Astrocyte (in vitro differentiated cells and primary cell): ENCODE data around the gene PADI3. TPM values are rescaled to one million over a fixed set of nuclear protein-coding genes. Genes with fewer than 3 reads are reported as not detected.
A peak's percentile ranks its signal among the peaks of the same experiment; 100 is the strongest.

ENCODE experiments used
- DNase-seq: peaks from one replicate; pipeline ENCODE4 v3.0.0-alpha.2; 2010; ENCODE audit warnings: low read depth
- FAIRE-seq: peaks from 2 replicates; lab custom pipeline; 2011; peaks lifted over from hg19 to GRCh38; lab: Jason Lieb, UNC
- H2AFZ ChIP-seq: 2 replicates; pipeline ENCODE4 v1.6.0; 2012; ENCODE audit warnings: low read depth, low read length, inconsistent platforms
- H3K27ac ChIP-seq: 2 replicates; pipeline ENCODE4 v1.5.1; 2011; ENCODE audit warnings: low read depth, low read length, inconsistent platforms
- H3K27me3 ChIP-seq: 2 replicates; pipeline ENCODE4 v1.6.0; 2011; ENCODE audit warnings: low read length, inconsistent platforms; ENCODE audit not compliant: insufficient read depth
- H3K36me3 ChIP-seq: 2 replicates; pipeline ENCODE4 v1.5.1; 2011; ENCODE audit warnings: low read length, inconsistent platforms; ENCODE audit not compliant: insufficient read depth
- H3K4me1 ChIP-seq: 2 replicates; pipeline ENCODE4 v1.5.1; 2011; ENCODE audit warnings: low read length, inconsistent platforms; ENCODE audit not compliant: insufficient read depth
- H3K4me2 ChIP-seq: 2 replicates; pipeline ENCODE4 v1.6.0; 2012; ENCODE audit warnings: low read length, inconsistent platforms
- H3K4me3 ChIP-seq: 2 replicates; pipeline ENCODE4 v1.5.1; 2011; ENCODE audit warnings: low read depth, mild to moderate bottlenecking, low read length, inconsistent platforms; ENCODE audit not compliant: insufficient read depth
- H3K79me2 ChIP-seq: 2 replicates; pipeline ENCODE4 v1.6.0; 2012; ENCODE audit warnings: mild to moderate bottlenecking, low read length, inconsistent platforms; ENCODE audit not compliant: insufficient read depth
- H3K9ac ChIP-seq: 2 replicates; pipeline ENCODE4 v1.6.0; 2012; ENCODE audit warnings: mild to moderate bottlenecking, low read length, inconsistent platforms
- H3K9me3 ChIP-seq: 2 replicates; pipeline ENCODE4 v1.5.1; 2012; ENCODE audit warnings: low read depth, mild to moderate bottlenecking, low read length, inconsistent platforms; ENCODE audit not compliant: insufficient read depth
- H4K20me1 ChIP-seq: 2 replicates; pipeline ENCODE4 v1.6.0; 2012; ENCODE audit warnings: low read length, inconsistent platforms; ENCODE audit not compliant: insufficient read depth
- H3K27ac Mint-ChIP-seq: one replicate; pipeline ENCODE4 v1.8.0; 2021; ENCODE audit warnings: mild to moderate bottlenecking, mixed read lengths; ENCODE audit not compliant: unreplicated experiment
- H3K27me3 Mint-ChIP-seq: one replicate; pipeline ENCODE4 v1.8.0; 2021; ENCODE audit warnings: low read depth, mixed read lengths; ENCODE audit not compliant: unreplicated experiment
- H3K36me3 Mint-ChIP-seq: one replicate; pipeline ENCODE4 v1.8.0; 2021; ENCODE audit warnings: low read depth, mixed read lengths; ENCODE audit not compliant: unreplicated experiment
- H3K4me1 Mint-ChIP-seq: one replicate; pipeline ENCODE4 v1.8.0; 2021; ENCODE audit warnings: low read depth, mixed read lengths; ENCODE audit not compliant: unreplicated experiment
- H3K4me3 Mint-ChIP-seq: one replicate; pipeline ENCODE4 v1.8.0; 2021; ENCODE audit warnings: mild to moderate bottlenecking, moderate library complexity, mixed read lengths; ENCODE audit not compliant: unreplicated experiment
- H3K9me3 Mint-ChIP-seq: one replicate; pipeline ENCODE4 v1.8.0; 2021; ENCODE audit warnings: mild to moderate bottlenecking, mixed read lengths; ENCODE audit not compliant: unreplicated experiment
- EZH2 ChIP-seq: IDR thresholded peaks from 2 replicates; pipeline ENCODE4 v1.6.1; 2012; ENCODE audit warnings: mild to moderate bottlenecking, low read length, inconsistent platforms; ENCODE audit not compliant: insufficient read depth
- total RNA-seq: library from RNA; stranded (reverse); gene quantifications from 2 replicates; pipeline ENCODE4 v1.2.1, GENCODE V29; 2021
- TF ChIP-seq, protein P1 (sequence below): IDR thresholded peaks from 2 replicates; pipeline ENCODE4 v1.5.1; 2011; ENCODE audit warnings: low read depth, mild to moderate bottlenecking, inconsistent platforms, low read length, moderate library complexity; ENCODE audit not compliant: insufficient read depth

PADI3 gene
- total RNA-seq, 1 donor from 2014 or later = 0.09 TPM

DNA sequence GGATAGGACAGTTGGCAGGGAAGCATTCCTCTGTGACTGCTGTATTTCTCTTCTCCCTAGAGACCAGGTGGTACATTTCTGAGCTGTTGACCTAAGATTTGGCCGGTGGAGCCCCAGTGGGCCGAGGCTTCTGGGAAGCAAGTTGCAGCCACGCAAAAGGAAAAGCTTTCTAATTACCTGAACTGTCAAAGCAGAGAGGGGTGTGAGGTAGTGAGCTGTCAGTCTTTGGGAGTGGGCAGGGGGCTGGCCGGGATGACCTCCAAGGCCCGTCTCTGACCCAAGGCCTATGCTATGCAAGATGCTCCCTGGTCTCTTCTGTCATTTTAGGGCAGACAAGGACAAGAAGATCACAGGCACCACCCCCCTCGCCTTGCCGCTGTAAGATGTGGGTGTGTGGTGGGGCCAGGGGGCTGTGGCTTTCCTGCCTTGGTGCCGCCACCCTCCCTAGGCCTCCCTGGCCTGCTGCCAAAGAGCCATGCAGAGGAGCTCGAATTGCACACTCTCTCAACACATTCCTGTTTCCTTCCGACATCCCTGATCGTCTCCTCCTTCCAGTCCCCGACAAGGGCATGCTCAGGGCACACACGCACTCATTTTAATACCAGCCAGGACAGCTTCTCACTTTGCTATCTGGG is 36.3 kb upstream of the PADI3 start:
- no peak for FAIRE-seq
- peak overlapping the region; percentile 53 for H2AFZ ChIP-seq
- no peaks in the 10 kb centered on the region for H3K79me2 ChIP-seq
- H3K27me3 Mint-ChIP-seq = peaks cover 20% of the 10 kb centered on the region
- no peaks in the 10 kb centered on the region for H3K27me3 ChIP-seq
- no peaks in the 10 kb centered on the region for H3K9me3 ChIP-seq
- H3K4me1 ChIP-seq = peaks cover 37% of the 10 kb centered on the region
- no peaks in the 10 kb centered on the region for H3K36me3 ChIP-seq
- peak overlapping the region; percentile 3 for H3K9ac ChIP-seq
- peak overlapping the region; percentile 70 for H3K27ac Mint-ChIP-seq
- no peak overlapping the region for H3K27ac ChIP-seq
- H3K36me3 Mint-ChIP-seq = peaks cover 2% of the 10 kb centered on the region
- TF ChIP-seq, protein P1, sequence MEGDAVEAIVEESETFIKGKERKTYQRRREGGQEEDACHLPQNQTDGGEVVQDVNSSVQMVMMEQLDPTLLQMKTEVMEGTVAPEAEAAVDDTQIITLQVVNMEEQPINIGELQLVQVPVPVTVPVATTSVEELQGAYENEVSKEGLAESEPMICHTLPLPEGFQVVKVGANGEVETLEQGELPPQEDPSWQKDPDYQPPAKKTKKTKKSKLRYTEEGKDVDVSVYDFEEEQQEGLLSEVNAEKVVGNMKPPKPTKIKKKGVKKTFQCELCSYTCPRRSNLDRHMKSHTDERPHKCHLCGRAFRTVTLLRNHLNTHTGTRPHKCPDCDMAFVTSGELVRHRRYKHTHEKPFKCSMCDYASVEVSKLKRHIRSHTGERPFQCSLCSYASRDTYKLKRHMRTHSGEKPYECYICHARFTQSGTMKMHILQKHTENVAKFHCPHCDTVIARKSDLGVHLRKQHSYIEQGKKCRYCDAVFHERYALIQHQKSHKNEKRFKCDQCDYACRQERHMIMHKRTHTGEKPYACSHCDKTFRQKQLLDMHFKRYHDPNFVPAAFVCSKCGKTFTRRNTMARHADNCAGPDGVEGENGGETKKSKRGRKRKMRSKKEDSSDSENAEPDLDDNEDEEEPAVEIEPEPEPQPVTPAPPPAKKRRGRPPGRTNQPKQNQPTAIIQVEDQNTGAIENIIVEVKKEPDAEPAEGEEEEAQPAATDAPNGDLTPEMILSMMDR = no peak
- no peak for TF ChIP-seq EZH2
- peaks cover 4% of the 10 kb centered on the region for H3K9me3 Mint-ChIP-seq
- H3K4me3 ChIP-seq = no peak overlapping the region
- H3K4me3 Mint-ChIP-seq = peak overlapping the region; percentile 45
- H3K4me1 Mint-ChIP-seq = peaks cover 33% of the 10 kb centered on the region
- H4K20me1 ChIP-seq = no peaks in the 10 kb centered on the region
- peak overlapping the region; percentile 42 for H3K4me2 ChIP-seq
- peak; percentile 78 for DNase-seq

DNA sequence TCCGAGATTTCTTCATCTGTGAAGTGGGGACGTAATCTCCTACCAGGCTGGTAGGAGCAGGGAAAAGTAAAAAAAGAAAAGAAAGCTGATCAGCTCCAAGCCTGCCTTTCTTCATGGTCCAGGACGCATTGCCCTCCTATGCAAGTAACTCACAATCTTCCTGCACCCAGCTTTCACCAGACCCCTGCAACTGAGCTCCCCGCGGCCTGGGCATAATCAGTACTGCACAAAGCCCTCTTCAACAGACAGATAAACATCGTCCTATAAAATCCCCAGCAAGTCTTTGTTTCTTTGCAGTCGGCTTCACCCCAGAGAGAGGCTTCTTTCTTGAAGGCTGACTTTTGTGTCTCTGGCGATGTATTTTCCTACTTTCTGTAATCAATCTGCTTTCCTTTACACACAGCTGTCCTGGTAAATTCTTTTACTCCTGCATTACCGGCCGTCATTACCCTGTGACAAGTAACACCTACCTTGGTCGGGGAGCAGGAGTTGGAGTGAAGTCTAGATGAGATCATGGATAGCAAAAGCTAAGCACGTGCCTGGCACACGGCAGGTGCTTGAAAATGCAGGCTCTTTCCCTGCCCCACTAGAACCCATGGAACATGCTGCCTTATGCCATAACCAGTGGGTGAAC is 35.6 kb upstream of the PADI3 start:
- Mint-ChIP-seq H3K27me3 (peaks cover 20% of the 10 kb centered on the region), H3K4me3 (peak overlapping the region; percentile 45), H3K9me3 (peaks cover 4% of the 10 kb centered on the region), H3K4me1 (peaks cover 28% of the 10 kb centered on the region), H3K27ac (peak overlapping the region; percentile 70), H3K36me3 (peaks cover 2% of the 10 kb centered on the region)
- H3K9me3 ChIP-seq = no peaks in the 10 kb centered on the region
- H3K27ac ChIP-seq = no peak overlapping the region
- no peak overlapping the region for H3K4me3 ChIP-seq
- no peaks in the 10 kb centered on the region for H4K20me1 ChIP-seq
- DNase-seq = no peak
- no peaks in the 10 kb centered on the region for H3K79me2 ChIP-seq
- no peak for FAIRE-seq
- no peaks in the 10 kb centered on the region for H3K27me3 ChIP-seq
- H3K9ac ChIP-seq = peak overlapping the region; percentile 3
- peak overlapping the region; percentile 42 for H3K4me2 ChIP-seq
- H2AFZ ChIP-seq = peak overlapping the region; percentile 53
- H3K36me3 ChIP-seq = no peaks in the 10 kb centered on the region
- H3K4me1 ChIP-seq = peaks cover 31% of the 10 kb centered on the region
- TF ChIP-seq EZH2 = no peak
- TF ChIP-seq, protein P1 = no peak

DNA sequence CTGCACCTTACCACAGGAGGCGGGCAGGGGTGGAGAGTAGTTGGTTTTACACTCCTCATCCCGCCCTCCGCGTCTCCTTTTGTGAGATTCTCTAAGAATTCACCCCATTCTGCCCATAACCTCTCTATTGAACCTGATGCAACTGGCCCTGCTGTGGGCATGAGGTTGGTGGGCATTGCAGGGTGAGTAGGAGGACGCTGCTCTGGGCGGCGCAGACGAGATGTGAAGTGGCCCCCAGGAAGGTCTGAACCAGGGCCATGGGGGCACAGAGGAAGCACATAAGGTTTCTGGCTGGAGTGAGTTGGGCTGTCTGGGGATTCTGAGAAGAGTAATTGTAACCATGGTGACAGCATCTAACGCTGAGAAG is 35.1 kb upstream of the PADI3 start:
- H3K4me3 ChIP-seq = no peak overlapping the region
- no peak overlapping the region for H3K9ac ChIP-seq
- no peak for TF ChIP-seq EZH2
- TF ChIP-seq, protein P1 = no peak
- FAIRE-seq (no peak), DNase-seq (no peak)
- no peaks in the 10 kb centered on the region for H3K27me3 ChIP-seq
- H3K4me2 ChIP-seq = no peak overlapping the region
- H4K20me1 ChIP-seq = no peaks in the 10 kb centered on the region
- no peaks in the 10 kb centered on the region for H3K79me2 ChIP-seq
- no peaks in the 10 kb centered on the region for H3K36me3 ChIP-seq
- H3K27ac Mint-ChIP-seq = no peak overlapping the region
- H3K9me3 Mint-ChIP-seq = peaks cover 4% of the 10 kb centered on the region
- H3K4me1 ChIP-seq = peaks cover 28% of the 10 kb centered on the region
- no peaks in the 10 kb centered on the region for H3K9me3 ChIP-seq
- H3K4me3 Mint-ChIP-seq = no peak overlapping the region
- no peak overlapping the region for H2AFZ ChIP-seq
- no peak overlapping the region for H3K27ac ChIP-seq
- peaks cover 20% of the 10 kb centered on the region for H3K27me3 Mint-ChIP-seq
- H3K36me3 Mint-ChIP-seq = peaks cover 2% of the 10 kb centered on the region
- H3K4me1 Mint-ChIP-seq = peaks cover 26% of the 10 kb centered on the region
